ENCODE data around the gene RBP7.

RBP7 gene

GRCh38 chr1:10048601-10049000 is 51.6 kb downstream of the RBP7 start:
- H3K4me3 ChIP-seq (replicated peaks; ENCODE audit: low read depth, low read length): no peak overlapping the region
- no peak for TF ChIP-seq CTCF (IDR thresholded peaks at IDR 0.05; ENCODE audit: low read length, missing control alignments)
- DNase-seq (ENCODE audit: low read depth): no peak

GRCh38 chr1:10050611-10051010 is 53.6 kb downstream of the RBP7 start:
- TF ChIP-seq CTCF (IDR thresholded peaks at IDR 0.05; ENCODE audit: low read length, missing control alignments): no peak
- no peak for DNase-seq (ENCODE audit: low read depth)
- H3K4me3 ChIP-seq (replicated peaks; ENCODE audit: low read depth, low read length): no peak overlapping the region

- no peak overlapping the region for H3K4me3 ChIP-seq (replicated peaks; ENCODE audit: low read depth, low read length)
- DNase-seq (ENCODE audit: low read depth): no peak
- no peak for TF ChIP-seq CTCF (IDR thresholded peaks at IDR 0.05; ENCODE audit: low read length, missing control alignments)
These were observed 54.6 kb downstream of the RBP7 start for GRCh38 chr1:10051656-10052055.

GRCh38 chr1:10052347-10052746 is 55.3 kb downstream of the RBP7 start:
- no peak overlapping the region for H3K4me3 ChIP-seq (replicated peaks; ENCODE audit: low read depth, low read length)
- DNase-seq (ENCODE audit: low read depth): no peak
- TF ChIP-seq CTCF (IDR thresholded peaks at IDR 0.05; ENCODE audit: low read length, missing control alignments): no peak

GRCh38 chr1:10054465-10054864 is 57.4 kb downstream of the RBP7 start:
- no peak overlapping the region for H3K4me3 ChIP-seq (replicated peaks; ENCODE audit: low read depth, low read length)
- no peak for DNase-seq (ENCODE audit: low read depth)
- no peak for TF ChIP-seq CTCF (IDR thresholded peaks at IDR 0.05; ENCODE audit: low read length, missing control alignments)

- no peak for DNase-seq (ENCODE audit: low read depth)
- H3K4me3 ChIP-seq (replicated peaks; ENCODE audit: low read depth, low read length): no peak overlapping the region
- TF ChIP-seq CTCF (IDR thresholded peaks at IDR 0.05; ENCODE audit: low read length, missing control alignments): no peak
These were observed 59.6 kb downstream of the RBP7 start for GRCh38 chr1:10056599-10056987.

GRCh38 chr1:10057343-10057742 is 60.3 kb downstream of the RBP7 start:
- H3K4me3 ChIP-seq (replicated peaks; ENCODE audit: low read depth, low read length): no peak overlapping the region
- peak; percentile 47 for DNase-seq (ENCODE audit: low read depth)
- no peak for TF ChIP-seq CTCF (IDR thresholded peaks at IDR 0.05; ENCODE audit: low read length, missing control alignments)

All from fibroblast of pulmonary artery (primary cell).